Measurements from ENCODE around the gene HIVEP2. TPM values are rescaled to one million over a fixed set of nuclear protein-coding genes. Genes with fewer than 3 reads are reported as not detected.

HIVEP2 gene
- total RNA-seq, 1 donor from 2014 or later = 7.9 TPM

DNA sequence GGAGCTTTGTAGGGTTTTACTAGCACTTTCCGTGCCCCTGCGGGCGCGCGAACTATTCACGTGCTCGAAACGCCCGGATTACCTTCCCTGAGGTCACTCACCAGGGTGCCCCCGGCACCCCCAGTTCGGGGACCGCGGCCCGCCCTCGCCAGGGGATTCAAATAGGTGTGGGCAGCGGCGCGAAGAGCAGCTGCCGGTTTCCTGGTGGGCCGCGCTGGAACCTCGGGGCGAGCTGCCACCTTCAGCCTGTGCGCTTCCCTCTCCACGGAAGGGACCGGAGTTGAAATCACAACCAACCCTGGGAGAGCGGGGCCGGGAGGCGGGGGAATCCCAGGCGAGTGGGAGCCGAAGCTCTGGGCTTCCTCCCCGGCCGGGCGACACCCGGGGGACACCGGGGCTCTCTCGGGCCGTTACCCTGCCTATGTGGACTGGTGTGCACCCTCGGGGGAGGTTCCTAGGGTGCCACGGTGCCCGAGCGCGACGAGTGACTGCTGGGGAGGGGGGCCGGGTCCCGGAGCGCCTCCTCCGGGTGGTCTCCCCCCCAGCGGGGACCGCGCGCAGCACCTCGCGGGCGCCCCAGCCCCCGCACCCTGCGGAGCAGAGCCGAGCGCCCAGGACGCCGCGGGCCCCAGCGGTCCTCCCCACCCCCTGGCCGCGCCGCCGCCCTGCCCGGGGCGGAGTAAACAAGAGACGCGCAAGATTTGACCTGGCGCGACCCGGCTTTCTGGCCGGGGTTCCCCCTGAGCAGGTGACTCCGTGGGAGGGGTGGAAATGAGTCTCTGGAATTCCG is 2.1 kb upstream of the HIVEP2 start:
- FAIRE-seq = no peak
- DNase-seq (ENCODE audit: low read depth) = peak; percentile 76
- no peaks in the 10 kb centered on the region for H3K27me3 ChIP-seq (ENCODE audit: control insufficient read depth, insufficient read depth, low read length)
- H3K36me3 ChIP-seq (ENCODE audit: control insufficient read depth, insufficient read depth, low read length) = no peaks in the 10 kb centered on the region
- H3K4me3 ChIP-seq (ENCODE audit: low read depth, low read length) = peak overlapping the region; percentile 55
- TF ChIP-seq, protein P1, sequence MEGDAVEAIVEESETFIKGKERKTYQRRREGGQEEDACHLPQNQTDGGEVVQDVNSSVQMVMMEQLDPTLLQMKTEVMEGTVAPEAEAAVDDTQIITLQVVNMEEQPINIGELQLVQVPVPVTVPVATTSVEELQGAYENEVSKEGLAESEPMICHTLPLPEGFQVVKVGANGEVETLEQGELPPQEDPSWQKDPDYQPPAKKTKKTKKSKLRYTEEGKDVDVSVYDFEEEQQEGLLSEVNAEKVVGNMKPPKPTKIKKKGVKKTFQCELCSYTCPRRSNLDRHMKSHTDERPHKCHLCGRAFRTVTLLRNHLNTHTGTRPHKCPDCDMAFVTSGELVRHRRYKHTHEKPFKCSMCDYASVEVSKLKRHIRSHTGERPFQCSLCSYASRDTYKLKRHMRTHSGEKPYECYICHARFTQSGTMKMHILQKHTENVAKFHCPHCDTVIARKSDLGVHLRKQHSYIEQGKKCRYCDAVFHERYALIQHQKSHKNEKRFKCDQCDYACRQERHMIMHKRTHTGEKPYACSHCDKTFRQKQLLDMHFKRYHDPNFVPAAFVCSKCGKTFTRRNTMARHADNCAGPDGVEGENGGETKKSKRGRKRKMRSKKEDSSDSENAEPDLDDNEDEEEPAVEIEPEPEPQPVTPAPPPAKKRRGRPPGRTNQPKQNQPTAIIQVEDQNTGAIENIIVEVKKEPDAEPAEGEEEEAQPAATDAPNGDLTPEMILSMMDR (IDR thresholded peaks at IDR 0.05; ENCODE audit: insufficient read depth, low read length, severe bottlenecking) = no peak

DNA sequence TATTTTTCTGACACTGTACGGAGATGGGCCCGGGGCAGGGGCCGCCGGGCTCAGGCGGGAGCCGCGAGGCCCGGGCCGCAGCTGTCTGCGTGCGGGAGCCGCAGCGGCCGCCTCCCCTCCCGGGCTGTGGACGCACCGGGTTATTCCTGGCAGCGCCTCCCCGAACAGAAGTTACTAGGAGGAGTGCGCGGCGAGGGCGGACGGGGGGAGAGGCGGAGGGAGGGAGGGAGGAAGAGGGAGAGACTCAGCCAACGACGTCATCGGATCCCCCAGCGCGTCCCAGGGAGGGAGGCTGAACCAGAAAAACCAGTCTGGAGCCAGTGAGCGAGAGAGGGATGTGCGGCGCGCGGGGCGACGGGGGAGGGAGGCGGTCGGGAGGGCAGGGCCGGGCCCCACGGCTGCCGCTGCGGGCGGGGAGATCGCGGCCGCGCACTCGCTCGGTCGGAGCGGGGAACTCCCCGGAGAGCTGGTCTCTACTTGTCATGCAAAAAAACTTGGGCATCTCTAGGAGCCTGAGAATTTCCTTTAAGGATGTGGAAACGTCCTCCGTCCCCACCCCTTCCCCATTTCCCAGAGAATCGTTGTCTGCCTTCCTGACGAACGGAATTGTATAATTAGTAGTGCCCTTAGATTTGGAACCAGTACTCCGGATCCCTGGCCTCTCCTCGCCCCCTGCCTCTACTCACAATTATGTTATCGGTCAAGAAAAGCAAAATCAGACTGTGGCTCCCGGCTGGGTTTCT is 1.4 kb upstream of the HIVEP2 start:
- TF ChIP-seq, protein P1 (IDR thresholded peaks at IDR 0.05; ENCODE audit: insufficient read depth, low read length, severe bottlenecking) = no peak

GRCh38 chr6:142945446-142946180 is 637 bp upstream of the HIVEP2 start:
- Histone ChIP-seq H3K36me3 (ENCODE audit: control insufficient read depth, insufficient read depth, low read length) (no peaks in the 10 kb centered on the region), H3K27me3 (ENCODE audit: control insufficient read depth, insufficient read depth, low read length) (no peaks in the 10 kb centered on the region), H3K4me3 (ENCODE audit: low read depth, low read length) (peak overlapping the region; percentile 99)
- DNase-seq (ENCODE audit: low read depth) = peak; percentile 34
- FAIRE-seq = no peak
- TF ChIP-seq, protein P1 (IDR thresholded peaks at IDR 0.05; ENCODE audit: insufficient read depth, low read length, severe bottlenecking) = no peak

More for the DNA sequence above, 1.4 kb upstream of the HIVEP2 start:
- FAIRE-seq (no peak), DNase-seq (ENCODE audit: low read depth) (peak; percentile 95)
- Histone ChIP-seq H3K36me3 (ENCODE audit: control insufficient read depth, insufficient read depth, low read length) (no peaks in the 10 kb centered on the region), H3K27me3 (ENCODE audit: control insufficient read depth, insufficient read depth, low read length) (no peaks in the 10 kb centered on the region), H3K4me3 (ENCODE audit: low read depth, low read length) (peak overlapping the region; percentile 99)

- DNase-seq (ENCODE audit: low read depth) = peak; percentile 50
- H3K36me3 ChIP-seq (ENCODE audit: control insufficient read depth, insufficient read depth, low read length) = no peaks in the 10 kb centered on the region
- no peaks in the 10 kb centered on the region for H3K27me3 ChIP-seq (ENCODE audit: control insufficient read depth, insufficient read depth, low read length)
- peak overlapping the region; percentile 99 for H3K4me3 ChIP-seq (ENCODE audit: low read depth, low read length)
- TF ChIP-seq, protein P1 (IDR thresholded peaks at IDR 0.05; ENCODE audit: insufficient read depth, low read length, severe bottlenecking) = no peak
- no peak for FAIRE-seq
Observed at GRCh38 chr6:142944124-142945048, 590 bp downstream of the HIVEP2 start.

- DNase-seq (ENCODE audit: low read depth) = peak; percentile 48
- Histone ChIP-seq H3K27me3 (ENCODE audit: control insufficient read depth, insufficient read depth, low read length) (no peaks in the 10 kb centered on the region), H3K36me3 (ENCODE audit: control insufficient read depth, insufficient read depth, low read length) (no peaks in the 10 kb centered on the region), H3K4me3 (ENCODE audit: low read depth, low read length) (peak overlapping the region; percentile 99)
- FAIRE-seq = no peak
- TF ChIP-seq, protein P1 (IDR thresholded peaks at IDR 0.05; ENCODE audit: insufficient read depth, low read length, severe bottlenecking) = no peak
Observed at GRCh38 chr6:142943711-142944123, 1.3 kb downstream of the HIVEP2 start.

Data from bronchial epithelial cell (primary cell).